Gastrocnemius medialis (tissue), 4 donors: ENCODE measurements around the gene DARS1. TPM values are rescaled to one million over a fixed set of nuclear protein-coding genes. Genes with fewer than 3 reads are reported as not detected.

Experiments
- ATAC-seq, 2 donors: fragments of 150-250 bp; one replicate each; pipeline ENCODE4 v1.9.1; 2016
- DNase-seq, 2 donors: peaks; one replicate each; pipeline ENCODE4 v3.0.0-alpha.2; 2019
- H3K27ac ChIP-seq, 4 donors: fragments of 200-600 bp; sonication (generic); 1 replicate in 1 of 4; 2 replicates in 3 of 4; pipeline ENCODE4 v1.5.1; 2016 to 2018; ENCODE audit warnings: mild to moderate bottlenecking in 2 of 4, moderate library complexity in 1 of 4
- H3K27me3 ChIP-seq, 3 donors: fragments of 200-600 bp; sonication (generic) in 2 of 3; 1 replicate in 1 of 3; 2 replicates in 2 of 3; pipeline versions ENCODE4 v1.5.1 to v1.6.0; 2016 to 2019; ENCODE audit warnings: mild to moderate bottlenecking in 1 of 3, moderate library complexity in 1 of 3
- H3K36me3 ChIP-seq, 2 donors: fragments of 200-600 bp; sonication (generic) in 1 of 2; one replicate each; pipeline ENCODE4 v1.5.1; 2017 to 2018
- H3K4me1 ChIP-seq, 2 donors: fragments of 200-600 bp; sonication (generic) in 1 of 2; one replicate each; pipeline ENCODE4 v1.5.1; 2016 to 2017; ENCODE audit warnings: mild to moderate bottlenecking in 2 of 2
- H3K4me3 ChIP-seq, 4 donors: fragments of 200-600 bp; sonication (generic) in 3 of 4; 1 replicate in 1 of 4; 2 replicates in 3 of 4; pipeline ENCODE4 v1.5.1; 2016 to 2019; ENCODE audit warnings: mild to moderate bottlenecking in 2 of 4
- H3K9me3 ChIP-seq, 3 donors: fragments of 200-600 bp; sonication (generic) in 2 of 3; 1 replicate in 1 of 3; 2 replicates in 2 of 3; pipeline ENCODE4 v1.5.1; 2016 to 2019
- POLR2A ChIP-seq, 2 donors: fragments of 450-650 bp; IDR thresholded peaks; one replicate each; pipeline ENCODE4 v1.6.1; 2017; ENCODE audit warnings: antibody characterized with exemption in 2 of 2, mild to moderate bottlenecking in 2 of 2, moderate library complexity in 2 of 2
- in situ Hi-C, 4 donors: fragments of 200-750 bp; cut with MboI; loops; one replicate each; pipeline versions ENCODE4 v1.15.0 to v1.8.0; 2017; ENCODE audit warnings: low sequenced_read_pairs in 4 of 4
- intact Hi-C: fragments of 100-400 bp; cut with DNase I; formaldehyde crosslinking; loops from one replicate; pipeline ENCODE4 v1.15.1; 2023; ENCODE audit warnings: low total_unique reads
- total RNA-seq, 4 donors: library from RNA; depleted of rRNA; stranded (reverse); fragments of >200 nt; gene quantifications; one replicate each; pipeline versions ENCODE4 v1.1.0 to v1.2.3, GENCODE V29; 2016
- TF ChIP-seq, protein P1 (sequence below), 5 experiments: fragments of 450-650 bp in 3 of 5; fragments of 200-600 bp in 2 of 5; sonication (generic) in 2 of 5; IDR thresholded peaks in 4 of 5; conservative IDR thresholded peaks in 1 of 5; 1 replicate in 4 of 5; 2 replicates in 1 of 5; pipeline ENCODE4 v1.5.1; 2016 to 2019; ENCODE audit warnings: antibody characterized with exemption in 5 of 5, mild to moderate bottlenecking in 3 of 5, moderate library complexity in 3 of 5

DARS1 gene
- total RNA-seq, 4 donors from 2014 or later = 86.2 to 97.2 (median 89.8) TPM

DNA sequence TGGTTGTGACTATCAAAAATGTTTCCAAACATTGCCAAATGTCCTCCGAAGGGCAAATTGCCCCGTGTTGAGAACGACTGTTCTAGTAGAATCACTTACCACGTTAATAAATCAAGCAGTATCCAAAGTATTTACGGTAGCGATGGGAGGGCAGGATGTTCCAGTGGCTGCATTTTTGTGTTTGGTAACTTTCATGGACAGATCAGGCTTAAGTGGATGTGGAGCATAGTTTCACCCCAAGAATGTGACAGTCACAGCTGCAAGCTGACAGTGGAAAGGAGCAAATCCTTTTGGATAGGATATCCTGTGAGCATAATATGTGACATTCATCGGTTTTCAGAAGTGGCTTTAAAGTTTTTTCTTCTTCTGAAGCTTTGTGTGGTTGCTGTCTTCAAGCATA lies 46.3 kb upstream of the DARS1 start:
- DNase-seq = no peak
- Histone ChIP-seq H3K9me3 (no peaks in the 10 kb centered on the region), H3K27me3 (no peaks in the 10 kb centered on the region), H3K27ac (no peak overlapping the region), H3K36me3 (no peaks in the 10 kb centered on the region), H3K4me3 (no peak overlapping the region), H3K4me1 (peaks cover 2 to 3% of the 10 kb centered on the region in 2 donors)
- TF ChIP-seq, protein P1, sequence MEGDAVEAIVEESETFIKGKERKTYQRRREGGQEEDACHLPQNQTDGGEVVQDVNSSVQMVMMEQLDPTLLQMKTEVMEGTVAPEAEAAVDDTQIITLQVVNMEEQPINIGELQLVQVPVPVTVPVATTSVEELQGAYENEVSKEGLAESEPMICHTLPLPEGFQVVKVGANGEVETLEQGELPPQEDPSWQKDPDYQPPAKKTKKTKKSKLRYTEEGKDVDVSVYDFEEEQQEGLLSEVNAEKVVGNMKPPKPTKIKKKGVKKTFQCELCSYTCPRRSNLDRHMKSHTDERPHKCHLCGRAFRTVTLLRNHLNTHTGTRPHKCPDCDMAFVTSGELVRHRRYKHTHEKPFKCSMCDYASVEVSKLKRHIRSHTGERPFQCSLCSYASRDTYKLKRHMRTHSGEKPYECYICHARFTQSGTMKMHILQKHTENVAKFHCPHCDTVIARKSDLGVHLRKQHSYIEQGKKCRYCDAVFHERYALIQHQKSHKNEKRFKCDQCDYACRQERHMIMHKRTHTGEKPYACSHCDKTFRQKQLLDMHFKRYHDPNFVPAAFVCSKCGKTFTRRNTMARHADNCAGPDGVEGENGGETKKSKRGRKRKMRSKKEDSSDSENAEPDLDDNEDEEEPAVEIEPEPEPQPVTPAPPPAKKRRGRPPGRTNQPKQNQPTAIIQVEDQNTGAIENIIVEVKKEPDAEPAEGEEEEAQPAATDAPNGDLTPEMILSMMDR (IDR thresholded peaks at IDR 0.05 in 4 of 5, conservative IDR thresholded peaks at IDR 0.05 in 1 of 5) = no peak
- no peak for TF ChIP-seq POLR2A (IDR thresholded peaks at IDR 0.05)
- in situ Hi-C loops (no loop called here), intact Hi-C loops (no loop called here)
- peak in 1 of 2 donors; percentile 50 for ATAC-seq

DNA sequence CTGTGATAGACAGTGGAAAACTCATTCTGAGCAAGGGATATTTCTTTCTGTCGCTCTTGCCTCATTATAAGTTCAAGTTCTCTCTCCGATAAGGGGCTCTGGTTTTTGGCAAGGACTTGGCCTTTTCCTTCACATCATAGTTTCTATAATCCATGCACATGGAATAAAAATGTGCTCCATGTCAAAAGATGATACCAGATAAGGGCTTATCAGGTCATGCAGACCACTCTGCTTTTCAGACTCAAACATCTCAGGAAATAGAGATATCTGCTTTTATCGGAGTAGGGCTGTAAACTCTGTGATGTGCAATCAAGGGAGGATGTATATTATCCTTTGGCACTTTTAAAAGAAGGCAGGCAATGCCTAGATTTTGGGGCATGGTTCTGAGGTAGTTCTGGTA lies 45.0 kb upstream of the DARS1 start:
- Histone ChIP-seq H3K4me1 (peaks cover 2 to 3% of the 10 kb centered on the region in 2 donors), H3K27ac (no peak overlapping the region), H3K4me3 (no peak overlapping the region), H3K36me3 (no peaks in the 10 kb centered on the region), H3K27me3 (no peaks in the 10 kb centered on the region), H3K9me3 (no peaks in the 10 kb centered on the region)
- DNase-seq (no peak), ATAC-seq (no peak)
- no peak for TF ChIP-seq POLR2A (IDR thresholded peaks at IDR 0.05)
- TF ChIP-seq, protein P1 (IDR thresholded peaks at IDR 0.05 in 4 of 5, conservative IDR thresholded peaks at IDR 0.05 in 1 of 5) = no peak
- intact Hi-C loops (no loop called here), in situ Hi-C loops (no loop called here)

DNA sequence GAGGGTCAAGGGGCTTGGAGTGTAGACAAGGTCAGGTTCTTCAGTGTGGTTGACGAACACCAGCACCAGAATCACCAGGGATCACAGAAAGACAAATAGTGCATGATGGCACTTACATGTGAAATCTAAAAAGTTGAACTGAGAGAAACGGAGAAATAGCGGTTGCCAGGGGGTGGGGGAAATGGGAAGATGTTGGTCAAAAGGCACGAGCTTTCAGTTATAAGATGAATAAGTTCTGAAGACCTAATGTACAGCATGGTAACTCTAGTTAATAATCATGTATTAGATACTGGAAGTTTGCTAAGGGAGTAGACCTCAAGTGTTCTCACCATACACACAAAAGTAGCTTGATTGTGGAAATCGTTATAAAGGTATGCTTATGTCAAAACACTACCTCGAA lies 43.7 kb upstream of the DARS1 start:
- no peak for DNase-seq
- Histone ChIP-seq H3K9me3 (no peaks in the 10 kb centered on the region), H3K36me3 (no peaks in the 10 kb centered on the region), H3K27ac (no peak overlapping the region), H3K4me1 (peaks cover 2 to 3% of the 10 kb centered on the region in 2 donors), H3K4me3 (no peak overlapping the region), H3K27me3 (no peaks in the 10 kb centered on the region)
- TF ChIP-seq POLR2A (IDR thresholded peaks at IDR 0.05) = no peak
- TF ChIP-seq, protein P1 (IDR thresholded peaks at IDR 0.05 in 4 of 5, conservative IDR thresholded peaks at IDR 0.05 in 1 of 5) = no peak
- intact Hi-C loops (no loop called here), in situ Hi-C loops (no loop called here)
- ATAC-seq = no peak

DNA sequence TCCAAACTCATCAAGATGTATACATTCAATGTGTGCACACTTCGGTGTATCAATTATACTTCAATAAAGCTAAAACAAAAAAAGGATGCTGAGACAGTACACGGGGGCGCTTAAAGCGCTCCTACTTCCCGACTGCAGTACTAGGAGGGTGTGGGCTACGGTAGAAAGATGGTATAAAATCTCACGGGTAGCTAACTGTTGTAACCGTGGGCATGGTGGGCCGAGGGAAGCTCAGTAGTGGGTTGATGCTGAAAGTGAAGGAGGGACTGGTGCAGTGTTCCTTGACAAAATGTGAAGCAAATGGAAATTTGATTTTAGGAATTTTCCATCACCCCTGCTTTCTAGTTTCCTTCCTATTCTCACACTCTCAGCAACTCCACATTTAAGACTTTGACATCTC lies 42.6 kb upstream of the DARS1 start:
- no peaks in the 10 kb centered on the region for H3K27me3 ChIP-seq
- in situ Hi-C loops (no loop called here), intact Hi-C loops (no loop called here)
- H3K4me3 ChIP-seq = no peak overlapping the region
- no peaks in the 10 kb centered on the region for H3K9me3 ChIP-seq
- DNase-seq = no peak
- no peaks in the 10 kb centered on the region for H3K36me3 ChIP-seq
- no peak overlapping the region for H3K27ac ChIP-seq
- TF ChIP-seq, protein P1 (IDR thresholded peaks at IDR 0.05 in 4 of 5, conservative IDR thresholded peaks at IDR 0.05 in 1 of 5) = no peak
- TF ChIP-seq POLR2A (IDR thresholded peaks at IDR 0.05) = no peak
- no peak for ATAC-seq
- H3K4me1 ChIP-seq = peaks cover 2 to 3% of the 10 kb centered on the region in 2 donors

DNA sequence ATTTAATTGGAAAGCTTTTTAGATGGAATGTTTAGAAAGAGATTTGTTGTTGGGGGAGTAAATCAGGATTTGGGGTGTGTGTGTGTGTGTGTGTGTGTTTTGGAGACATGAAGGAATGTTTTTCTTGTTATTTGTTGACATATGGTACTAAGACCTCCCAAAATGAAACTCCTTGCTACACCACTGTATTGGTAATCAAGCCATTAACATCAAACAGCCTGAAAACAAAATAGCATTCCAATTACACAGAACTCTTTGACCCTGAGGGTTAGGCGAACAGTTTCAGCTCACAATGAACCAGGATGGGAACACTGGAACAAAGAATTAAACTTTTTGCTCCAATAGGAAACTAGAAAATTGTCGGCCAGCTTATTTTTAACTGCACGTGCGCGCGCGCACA lies 41.7 kb upstream of the DARS1 start:
- H3K4me3 ChIP-seq = no peak overlapping the region
- no peaks in the 10 kb centered on the region for H3K36me3 ChIP-seq
- peaks cover 2% of the 10 kb centered on the region in 2 donors for H3K4me1 ChIP-seq
- no peaks in the 10 kb centered on the region for H3K9me3 ChIP-seq
- no peak for DNase-seq
- TF ChIP-seq POLR2A (IDR thresholded peaks at IDR 0.05) = no peak
- TF ChIP-seq, protein P1 (IDR thresholded peaks at IDR 0.05 in 4 of 5, conservative IDR thresholded peaks at IDR 0.05 in 1 of 5) = no peak
- in situ Hi-C loops = no loop called here
- no peaks in the 10 kb centered on the region for H3K27me3 ChIP-seq
- intact Hi-C loops = no loop called here
- H3K27ac ChIP-seq = no peak overlapping the region
- ATAC-seq = no peak
